Measurements from ENCODE around the gene DPP9.
A peak's percentile ranks its signal among the peaks of the same experiment; 100 is the strongest.
"Not testable (repeated sequence)": the region's sequence is repeated elsewhere in the genome, so short reads cannot be mapped to it uniquely, and the experiment has no call there.

The DPP9 gene

GRCh38 chr19:4730740-4731171 is 7.1 kb upstream of the DPP9 start:
- no peak overlapping the region for H3K27ac Mint-ChIP-seq
- H3K4me3 Mint-ChIP-seq, result no peak overlapping the region

DNA sequence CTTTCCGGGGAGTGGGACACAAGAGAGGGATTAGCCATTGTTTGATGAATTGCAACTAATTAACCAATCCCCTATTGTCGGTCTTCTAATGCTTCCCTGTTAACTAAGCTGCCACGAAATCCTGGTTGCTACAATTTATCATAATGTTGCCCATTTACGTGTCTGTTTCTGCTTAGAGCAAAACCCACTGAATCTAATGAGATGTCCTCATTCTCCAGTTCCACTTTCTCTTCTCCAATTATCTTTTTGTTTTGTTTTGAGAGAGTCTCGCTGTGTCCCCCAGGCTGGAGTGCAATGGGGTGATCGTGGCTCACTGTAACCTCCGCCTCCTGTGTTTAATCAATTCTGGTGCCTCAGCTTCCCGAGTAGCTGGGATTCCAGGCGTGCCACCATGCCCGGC is 5.2 kb upstream of the DPP9 start:
- Mint-ChIP-seq H3K27me3 (peaks cover 5 to 25% of the 10 kb centered on the region in 2 donors), H3K4me3 (no peak overlapping the region), H3K27ac (peak overlapping the region in 1 of 2 donors; percentile 46), H3K36me3 (ENCODE audit: insufficient read depth) (peaks cover 21% of the 10 kb centered on the region), H3K9me3 (peaks cover 0 to 2% of the 10 kb centered on the region in 2 donors), H3K4me1 (ENCODE audit: low read depth in 2 of 2) (peaks cover 20 to 21% of the 10 kb centered on the region in 2 donors)
- DNase-seq, result no peak
- no peak for ATAC-seq (replicated peaks)

More at GRCh38 chr19:4730740-4731171, 7.1 kb upstream of the DPP9 start:
- DNase-seq, result peak; percentile 54 to 63 (median 58)
- H3K27me3 Mint-ChIP-seq, result peaks cover 7 to 23% of the 10 kb centered on the region in 2 donors
- peaks cover 2% of the 10 kb centered on the region for H3K36me3 Mint-ChIP-seq (ENCODE audit: insufficient read depth)
- peak; percentile 63 for ATAC-seq (replicated peaks)
- no peaks in the 10 kb centered on the region for H3K9me3 Mint-ChIP-seq
- peaks cover 8 to 10% of the 10 kb centered on the region in 2 donors for H3K4me1 Mint-ChIP-seq (ENCODE audit: low read depth in 2 of 2)

- peak; percentile 1 for ATAC-seq (replicated peaks)
- Mint-ChIP-seq H3K36me3 (ENCODE audit: insufficient read depth) (peaks cover 55% of the 10 kb centered on the region), H3K27ac (peak overlapping the region; percentile 98 to 100), H3K4me1 (ENCODE audit: low read depth in 2 of 2) (peaks cover 36 to 38% of the 10 kb centered on the region in 2 donors), H3K27me3 (peaks cover 0 to 12% of the 10 kb centered on the region in 2 donors), H3K9me3 (peaks cover 0 to 3% of the 10 kb centered on the region in 2 donors), H3K4me3 (peak overlapping the region; percentile 96)
- no peak for DNase-seq
These were observed 709 bp downstream of the DPP9 start for GRCh38 chr19:4722671-4723594.

GRCh38 chr19:4721196-4721595 is 2.4 kb downstream of the DPP9 start:
- DNase-seq (no peak), ATAC-seq (replicated peaks) (no peak)
- Mint-ChIP-seq H3K27me3 (peaks cover 0 to 12% of the 10 kb centered on the region in 2 donors), H3K27ac (peak overlapping the region in 1 of 2 donors; percentile 100), H3K4me3 (peak overlapping the region; percentile 96), H3K9me3 (peaks cover 0 to 3% of the 10 kb centered on the region in 2 donors), H3K4me1 (ENCODE audit: low read depth in 2 of 2) (peaks cover 36 to 41% of the 10 kb centered on the region in 2 donors), H3K36me3 (ENCODE audit: insufficient read depth) (peaks cover 63% of the 10 kb centered on the region)

GRCh38 chr19:4720037-4720700 is 3.5 kb downstream of the DPP9 start:
- DNase-seq (no peak), ATAC-seq (replicated peaks) (no peak)
- Mint-ChIP-seq H3K4me3 (no peak overlapping the region), H3K27ac (no peak overlapping the region), H3K36me3 (ENCODE audit: insufficient read depth) (peaks cover 65% of the 10 kb centered on the region), H3K4me1 (ENCODE audit: low read depth in 2 of 2) (peaks cover 36 to 39% of the 10 kb centered on the region in 2 donors), H3K9me3 (peaks cover 0 to 3% of the 10 kb centered on the region in 2 donors), H3K27me3 (peaks cover 0 to 12% of the 10 kb centered on the region in 2 donors)

DNA sequence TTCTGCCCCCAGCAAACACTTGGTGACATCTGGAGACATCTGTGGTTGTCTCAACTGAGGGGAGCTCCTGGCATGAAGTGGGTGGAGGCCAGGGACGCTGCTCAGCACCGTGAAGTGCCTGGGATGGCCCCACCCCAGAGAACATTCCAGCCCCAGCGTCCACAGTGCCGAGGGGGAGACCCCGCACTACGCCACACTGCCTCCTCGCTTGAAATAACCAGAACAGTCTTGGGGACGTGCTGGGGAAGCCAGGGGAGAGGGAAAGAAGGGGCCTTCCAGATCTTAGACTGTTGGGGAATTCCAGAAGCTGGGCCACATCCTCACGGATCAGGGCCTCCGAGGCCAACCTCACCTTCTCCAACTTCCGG is 4.2 kb downstream of the DPP9 start:
- H3K27ac Mint-ChIP-seq, result no peak overlapping the region

GRCh38 chr19:4717966-4718701 is 5.5 kb downstream of the DPP9 start:
- no peaks in the 10 kb centered on the region for H3K9me3 Mint-ChIP-seq
- ATAC-seq (replicated peaks) (no peak), DNase-seq (no peak)
- no peak overlapping the region for H3K27ac Mint-ChIP-seq
- no peak overlapping the region for H3K4me3 Mint-ChIP-seq
- no peaks in the 10 kb centered on the region for H3K27me3 Mint-ChIP-seq
- H3K36me3 Mint-ChIP-seq (ENCODE audit: insufficient read depth), result peaks cover 62% of the 10 kb centered on the region
- H3K4me1 Mint-ChIP-seq (ENCODE audit: low read depth in 2 of 2), result peaks cover 24 to 26% of the 10 kb centered on the region in 2 donors

More for the DNA sequence above, 4.2 kb downstream of the DPP9 start:
- H3K27me3 Mint-ChIP-seq, result peaks cover 0 to 7% of the 10 kb centered on the region in 2 donors
- no peak for ATAC-seq (replicated peaks)
- H3K36me3 Mint-ChIP-seq (ENCODE audit: insufficient read depth), result peaks cover 63% of the 10 kb centered on the region
- peaks cover 0 to 3% of the 10 kb centered on the region in 2 donors for H3K9me3 Mint-ChIP-seq
- H3K4me3 Mint-ChIP-seq, result no peak overlapping the region
- DNase-seq, result no peak
- peaks cover 33% of the 10 kb centered on the region in 2 donors for H3K4me1 Mint-ChIP-seq (ENCODE audit: low read depth in 2 of 2)

DNA sequence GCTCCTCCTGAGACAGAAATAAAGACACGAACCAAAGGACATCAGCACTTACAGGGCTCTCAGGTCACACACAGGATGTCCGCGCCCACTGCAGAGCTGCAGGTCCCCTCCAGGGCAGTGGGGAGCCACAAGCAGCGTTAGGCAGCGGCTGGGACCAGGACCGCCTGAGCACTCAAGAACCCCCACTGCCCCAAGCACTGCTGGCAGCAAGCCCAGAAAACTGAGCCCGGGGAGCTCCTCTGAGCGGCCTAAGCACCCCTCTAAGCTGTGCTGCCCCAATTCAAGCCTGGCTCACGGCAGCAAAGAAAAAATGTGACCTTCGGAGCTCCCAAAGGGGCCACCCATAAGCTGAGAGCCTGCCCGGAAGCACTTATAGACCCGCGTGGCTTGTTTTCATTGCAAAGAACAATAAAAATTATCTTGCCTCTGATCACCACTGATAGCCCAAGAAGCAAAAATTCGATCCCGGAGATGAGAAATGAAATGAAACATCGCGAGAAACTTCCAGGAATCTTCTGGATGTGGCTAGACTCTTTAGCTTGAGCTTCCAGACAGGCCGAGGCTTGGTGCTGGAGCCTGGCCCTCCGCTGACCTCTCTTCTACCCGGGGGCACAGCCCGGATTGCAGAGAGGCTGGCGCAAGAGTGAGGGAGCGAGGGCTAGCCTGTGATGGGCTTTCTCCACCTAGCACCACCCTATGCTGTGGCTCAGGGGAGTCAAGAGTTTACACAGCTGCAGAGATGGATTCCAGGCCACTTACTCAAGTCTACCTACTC is 6.3 kb downstream of the DPP9 start:
- Mint-ChIP-seq H3K27me3 (no peaks in the 10 kb centered on the region), H3K9me3 (no peaks in the 10 kb centered on the region), H3K4me3 (no peak overlapping the region), H3K36me3 (ENCODE audit: insufficient read depth) (peaks cover 57% of the 10 kb centered on the region), H3K4me1 (ENCODE audit: low read depth in 2 of 2) (peaks cover 17 to 19% of the 10 kb centered on the region in 2 donors), H3K27ac (no peak overlapping the region)
- no peak for DNase-seq
- ATAC-seq (replicated peaks), result no peak

- Mint-ChIP-seq H3K27me3 (no peaks in the 10 kb centered on the region), H3K4me3 (no peak overlapping the region), H3K9me3 (no peaks in the 10 kb centered on the region), H3K4me1 (ENCODE audit: low read depth in 2 of 2) (peaks cover 15 to 16% of the 10 kb centered on the region in 2 donors), H3K36me3 (ENCODE audit: insufficient read depth) (peaks cover 66% of the 10 kb centered on the region), H3K27ac (peak overlapping the region in 1 of 2 donors; percentile 51)
- ATAC-seq (replicated peaks) (no peak), DNase-seq (no peak)
These were observed 8.0 kb downstream of the DPP9 start for GRCh38 chr19:4715529-4716221.

DNA sequence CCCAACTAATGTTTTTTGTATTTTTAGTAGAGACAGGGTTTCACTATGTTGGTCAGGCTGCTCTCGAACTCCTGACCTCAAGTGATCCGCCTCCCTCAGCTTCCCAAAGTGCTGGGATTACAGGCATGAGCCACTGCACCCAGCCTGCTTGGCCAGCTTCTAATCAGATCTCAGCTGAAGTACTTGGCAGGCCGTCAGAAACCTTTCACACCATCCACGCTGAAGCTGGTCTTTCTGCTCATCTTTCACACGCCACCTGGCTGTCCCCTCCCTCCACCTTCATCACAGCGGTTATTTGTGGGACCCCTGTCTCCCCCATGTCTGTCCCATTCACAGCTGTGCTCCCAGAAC is 8.5 kb downstream of the DPP9 start:
- peak overlapping the region; percentile 51 to 77 for H3K27ac Mint-ChIP-seq
- H3K36me3 Mint-ChIP-seq (ENCODE audit: insufficient read depth), result peaks cover 65% of the 10 kb centered on the region
- not testable (repeated sequence) for H3K27me3 Mint-ChIP-seq

DNA sequence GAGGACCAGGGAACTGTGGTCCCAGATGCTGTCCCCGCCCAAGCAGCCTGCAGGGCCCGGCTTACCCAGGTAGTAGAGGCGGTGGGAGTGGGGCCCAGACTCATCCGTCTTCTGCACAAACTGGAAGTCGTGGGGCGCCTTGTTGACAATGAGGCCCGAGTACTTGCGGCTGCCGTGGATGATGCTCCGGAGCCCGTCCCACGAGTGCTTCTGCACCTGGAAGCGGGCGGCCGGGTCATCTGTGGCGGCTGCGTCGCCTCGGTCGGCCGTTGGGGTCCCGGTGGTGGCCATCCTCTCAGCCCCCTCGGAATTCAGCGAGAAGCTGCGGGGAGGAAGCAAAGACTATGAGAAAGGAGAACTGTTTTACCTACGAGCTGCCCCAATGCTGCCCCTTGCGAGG is 9.6 kb downstream of the DPP9 start:
- H3K27me3 Mint-ChIP-seq, result no peaks in the 10 kb centered on the region
- peaks cover 15 to 21% of the 10 kb centered on the region in 2 donors for H3K4me1 Mint-ChIP-seq (ENCODE audit: low read depth in 2 of 2)
- ATAC-seq (replicated peaks) (no peak), DNase-seq (no peak)
- H3K36me3 Mint-ChIP-seq (ENCODE audit: insufficient read depth), result peaks cover 67% of the 10 kb centered on the region
- no peak overlapping the region for H3K4me3 Mint-ChIP-seq
- H3K27ac Mint-ChIP-seq, result no peak overlapping the region
- no peaks in the 10 kb centered on the region for H3K9me3 Mint-ChIP-seq

More for the DNA sequence above, 8.5 kb downstream of the DPP9 start:
- H3K4me3 Mint-ChIP-seq; ATAC-seq (replicated peaks); DNase-seq; H3K9me3 Mint-ChIP-seq: not testable (repeated sequence)
- peaks cover 11 to 15% of the 10 kb centered on the region in 2 donors for H3K4me1 Mint-ChIP-seq (ENCODE audit: low read depth in 2 of 2)

DNA sequence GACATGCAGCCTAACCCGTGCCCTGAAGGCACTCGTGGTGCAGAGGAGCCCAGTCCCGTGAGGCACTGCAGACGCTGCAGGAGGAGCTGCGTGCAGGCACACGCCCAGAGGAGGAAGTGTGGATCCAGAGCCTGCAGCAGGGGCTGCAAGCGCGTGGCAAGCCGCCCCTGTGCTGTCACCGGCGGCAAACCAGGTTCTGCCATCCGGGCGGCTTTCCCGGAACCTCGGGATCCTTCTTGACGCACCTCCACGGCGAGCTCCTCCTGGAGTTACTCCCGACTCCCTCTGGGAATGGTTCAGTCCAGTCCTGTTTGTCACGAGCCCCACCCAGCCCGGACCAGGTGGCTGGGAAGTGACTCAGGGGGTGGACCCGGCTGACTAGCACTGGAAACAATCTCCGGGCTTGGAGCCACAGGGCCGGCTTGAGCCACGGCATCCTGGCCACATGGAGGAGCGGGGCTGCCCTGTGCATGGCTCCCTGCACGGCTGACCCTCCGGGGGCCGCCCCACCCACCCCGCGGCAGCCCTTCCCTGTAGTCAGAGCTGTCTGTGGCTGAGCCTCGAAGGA is 10.2 kb downstream of the DPP9 start:
- Mint-ChIP-seq H3K27ac (no peak overlapping the region), H3K9me3 (no peaks in the 10 kb centered on the region), H3K36me3 (ENCODE audit: insufficient read depth) (peaks cover 63% of the 10 kb centered on the region), H3K27me3 (no peaks in the 10 kb centered on the region), H3K4me1 (ENCODE audit: low read depth in 2 of 2) (peaks cover 16 to 23% of the 10 kb centered on the region in 2 donors), H3K4me3 (no peak overlapping the region)
- DNase-seq (no peak), ATAC-seq (replicated peaks) (no peak)
